HUES64 (cell line): Measurements from ENCODE around the gene LDLRAD4.
"Not testable (repeated sequence)": the region's sequence is repeated elsewhere in the genome, so short reads cannot be mapped to it uniquely, and the experiment has no call there.

Source experiments
- H3K27ac ChIP-seq: 2 replicates; pipeline ENCODE4 v1.7.0; 2013; ENCODE audit warnings: low read depth, low read length, inconsistent platforms
- H3K27me3 ChIP-seq: 2 replicates; pipeline ENCODE4 v1.6.1; 2013; ENCODE audit warnings: mild to moderate bottlenecking, low read length; ENCODE audit not compliant: insufficient read depth
- H3K36me3 ChIP-seq: 2 replicates; pipeline ENCODE4 v1.6.1; 2013; ENCODE audit warnings: mild to moderate bottlenecking, low read length; ENCODE audit not compliant: insufficient read depth
- H3K4me1 ChIP-seq: 2 replicates; pipeline ENCODE4 v1.6.1; 2013; ENCODE audit warnings: mild to moderate bottlenecking, low read length, moderate library complexity; ENCODE audit not compliant: insufficient read depth
- H3K4me3 ChIP-seq: 2 replicates; pipeline ENCODE4 v1.5.1; 2013; ENCODE audit warnings: mild to moderate bottlenecking, low read length, moderate library complexity
- H3K9ac ChIP-seq: 2 replicates; pipeline ENCODE4 v1.6.1; 2013; ENCODE audit warnings: mild to moderate bottlenecking, low read depth, low read length
- H3K9me3 ChIP-seq: 2 replicates; pipeline ENCODE4 v1.6.1; 2013; ENCODE audit warnings: low read depth, low read length; ENCODE audit not compliant: insufficient read depth
- WGBS: fragments of 150-250, 120-280 bp; methylation state at CpG from one replicate; pipeline ENCODE4 v1.1.7; 2013; ENCODE audit warnings: missing lambda C conversion rate; 5-methylcytosine and 5-hydroxymethylcytosine counted together

The LDLRAD4 gene

GRCh38 chr18:13684546-13684945 lies 466.0 kb downstream of the LDLRAD4 start:
- Histone ChIP-seq H3K27ac (no peak overlapping the region), H3K9me3 (no peaks in the 10 kb centered on the region), H3K27me3 (no peaks in the 10 kb centered on the region), H3K4me1 (no peaks in the 10 kb centered on the region), H3K9ac (no peak overlapping the region), H3K36me3 (peaks cover 7% of the 10 kb centered on the region; the same call in 1 of the 2 replicates), H3K4me3 (no peak overlapping the region)
- 97% methylated on average over 4 of the region's 4 CpGs for WGBS

GRCh38 chr18:13688191-13689136 lies 469.9 kb downstream of the LDLRAD4 start:
- WGBS: 92% methylated on average over 21 of the region's 21 CpGs
- Histone ChIP-seq H3K27me3 (no peaks in the 10 kb centered on the region), H3K4me3 (no peak overlapping the region), H3K36me3 (no peaks in the 10 kb centered on the region), H3K9me3 (no peaks in the 10 kb centered on the region), H3K27ac (no peak overlapping the region), H3K4me1 (no peaks in the 10 kb centered on the region), H3K9ac (no peak overlapping the region)

GRCh38 chr18:13690060-13690459 lies 471.5 kb downstream of the LDLRAD4 start:
- WGBS: 93% methylated on average over 9 of the region's 9 CpGs
- H3K4me3 ChIP-seq: not testable (repeated sequence)

GRCh38 chr18:13695337-13695736 lies 476.8 kb downstream of the LDLRAD4 start:
- peaks cover 11% of the 10 kb centered on the region for H3K9me3 ChIP-seq
- H3K27ac ChIP-seq, H3K27me3 ChIP-seq, H3K4me1 ChIP-seq, H3K9ac ChIP-seq, H3K4me3 ChIP-seq, H3K36me3 ChIP-seq: not testable (repeated sequence)
- WGBS: 97% methylated on average over 4 of the region's 5 CpGs

More at GRCh38 chr18:13690060-13690459, 471.5 kb downstream of the LDLRAD4 start:
- not testable (repeated sequence) for H3K27ac ChIP-seq, H3K36me3 ChIP-seq, H3K4me1 ChIP-seq, H3K27me3 ChIP-seq, H3K9ac ChIP-seq, H3K9me3 ChIP-seq

- Histone ChIP-seq H3K4me1 (no peaks in the 10 kb centered on the region), H3K27ac (no peak overlapping the region), H3K4me3 (no peak overlapping the region), H3K9me3 (peaks cover 27% of the 10 kb centered on the region), H3K27me3 (no peaks in the 10 kb centered on the region), H3K9ac (no peak overlapping the region), H3K36me3 (0 out of 2 replicates have a peak, but pooled peaks cover 3% of the 10 kb centered on the region)
- WGBS: 98% methylated on average over 3 of the region's 3 CpGs
Measured at GRCh38 chr18:13696961-13697360, 478.4 kb downstream of the LDLRAD4 start.

GRCh38 chr18:13700153-13700552 lies 481.6 kb downstream of the LDLRAD4 start:
- Histone ChIP-seq H3K9ac (no peak overlapping the region), H3K27ac (no peak overlapping the region), H3K9me3 (peaks cover 59% of the 10 kb centered on the region), H3K36me3 (peaks cover 15% of the 10 kb centered on the region), H3K4me1 (no peaks in the 10 kb centered on the region), H3K27me3 (no peaks in the 10 kb centered on the region), H3K4me3 (no peak overlapping the region)
- WGBS: 100% methylated on average over 1 of the region's 1 CpG
